ENCODE measurements around the gene SLC25A24.
"Not testable (repeated sequence)": the region's sequence is repeated elsewhere in the genome, so short reads cannot be mapped to it uniquely, and the experiment has no call there.

SLC25A24 gene

GRCh38 chr1:108223226-108223625, 23.1 kb upstream of the SLC25A24 start:
- not testable (repeated sequence) for H2BK120ac ChIP-seq (ENCODE audit: low read depth, low read length); H3K4me2 ChIP-seq (ENCODE audit: low read length, poor library complexity, severe bottlenecking); H3K36me3 ChIP-seq (ENCODE audit: control insufficient read depth in 1 of 2, insufficient read depth in 2 of 2, low read depth in 1 of 2, low read length in 2 of 2); H3K27ac ChIP-seq (ENCODE audit: low read length, poor library complexity, severe bottlenecking); H3K4ac ChIP-seq (ENCODE audit: low read depth in 1 of 2, low read length in 2 of 2); H2AK5ac ChIP-seq (ENCODE audit: low read length, severe bottlenecking); H3K9ac ChIP-seq (ENCODE audit: low read length); H3K27me3 ChIP-seq (ENCODE audit: control insufficient read depth in 1 of 2, insufficient read depth in 1 of 2, low read length in 2 of 2); H3K23ac ChIP-seq (ENCODE audit: low read length in 2 of 2); H3K4me3 ChIP-seq (ENCODE audit: insufficient read depth in 1 of 2, low read depth in 1 of 2, low read length in 2 of 2); H3K9me3 ChIP-seq (ENCODE audit: control insufficient read depth, low read length); H2AFZ ChIP-seq (ENCODE audit: low read depth, low read length); H3K4me1 ChIP-seq (ENCODE audit: control insufficient read depth, insufficient read depth, low read depth, low read length); H2BK15ac ChIP-seq (ENCODE audit: low read depth, poor library complexity, severe bottlenecking); H3K14ac ChIP-seq (ENCODE audit: low read length in 2 of 2); H3K18ac ChIP-seq (ENCODE audit: low read depth in 1 of 2, low read length in 2 of 2); H3K79me1 ChIP-seq (replicated peaks; ENCODE audit: low read length, poor library complexity, severe bottlenecking); H2BK5ac ChIP-seq (ENCODE audit: low read depth, low read length, poor library complexity, severe bottlenecking); DNase-seq; H2BK12ac ChIP-seq (ENCODE audit: low read length in 2 of 2); H4K8ac ChIP-seq (ENCODE audit: low read length); H4K91ac ChIP-seq (ENCODE audit: low read length)
- 89% methylated on average over 7 of the region's 7 CpGs for WGBS

GRCh38 chr1:108217515-108218174, 17.5 kb upstream of the SLC25A24 start:
- not testable (repeated sequence) for H3K4me2 ChIP-seq (ENCODE audit: low read length, poor library complexity, severe bottlenecking); H3K9me3 ChIP-seq (ENCODE audit: control insufficient read depth, low read length); H2BK15ac ChIP-seq (ENCODE audit: low read depth, poor library complexity, severe bottlenecking); H3K79me1 ChIP-seq (replicated peaks; ENCODE audit: low read length, poor library complexity, severe bottlenecking); H3K4ac ChIP-seq (ENCODE audit: low read depth in 1 of 2, low read length in 2 of 2); H3K23ac ChIP-seq (ENCODE audit: low read length in 2 of 2); H2AFZ ChIP-seq (ENCODE audit: low read depth, low read length); H4K8ac ChIP-seq (ENCODE audit: low read length); H2BK5ac ChIP-seq (ENCODE audit: low read depth, low read length, poor library complexity, severe bottlenecking); H3K36me3 ChIP-seq (ENCODE audit: control insufficient read depth in 1 of 2, insufficient read depth in 2 of 2, low read depth in 1 of 2, low read length in 2 of 2); H2BK120ac ChIP-seq (ENCODE audit: low read depth, low read length); H3K27ac ChIP-seq (ENCODE audit: low read length, poor library complexity, severe bottlenecking); H3K18ac ChIP-seq (ENCODE audit: low read depth in 1 of 2, low read length in 2 of 2); H3K4me1 ChIP-seq (ENCODE audit: control insufficient read depth, insufficient read depth, low read depth, low read length); H3K27me3 ChIP-seq (ENCODE audit: control insufficient read depth in 1 of 2, insufficient read depth in 1 of 2, low read length in 2 of 2); H3K4me3 ChIP-seq (ENCODE audit: insufficient read depth in 1 of 2, low read depth in 1 of 2, low read length in 2 of 2); H3K14ac ChIP-seq (ENCODE audit: low read length in 2 of 2); H3K9ac ChIP-seq (ENCODE audit: low read length); H2BK12ac ChIP-seq (ENCODE audit: low read length in 2 of 2); H2AK5ac ChIP-seq (ENCODE audit: low read length, severe bottlenecking); H4K91ac ChIP-seq (ENCODE audit: low read length); DNase-seq
- WGBS = 87% methylated on average over 5 of the region's 14 CpGs

DNA sequence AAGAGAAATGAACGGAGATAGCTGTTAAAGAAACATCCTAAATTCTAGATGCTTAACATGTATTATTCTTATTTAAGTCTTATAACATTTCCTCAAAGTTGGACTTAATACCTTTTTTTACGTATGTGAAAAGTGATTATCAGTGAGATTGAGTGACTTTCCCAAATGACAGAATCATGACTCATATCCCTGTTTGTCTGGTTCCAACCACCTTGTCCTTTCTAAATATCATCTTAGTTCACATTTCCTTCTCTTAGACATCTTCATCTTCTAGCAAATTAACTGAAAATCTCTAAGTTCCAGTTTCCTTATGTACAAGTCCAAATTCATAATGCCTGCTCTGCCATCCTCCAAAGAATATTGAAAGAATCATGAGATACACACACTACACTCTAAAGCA, 16.9 kb upstream of the SLC25A24 start:
- not testable (repeated sequence) for H3K4me1 ChIP-seq (ENCODE audit: control insufficient read depth, insufficient read depth, low read depth, low read length); H3K27ac ChIP-seq (ENCODE audit: low read length, poor library complexity, severe bottlenecking); H3K23ac ChIP-seq (ENCODE audit: low read length in 2 of 2); H3K36me3 ChIP-seq (ENCODE audit: control insufficient read depth in 1 of 2, insufficient read depth in 2 of 2, low read depth in 1 of 2, low read length in 2 of 2); H4K8ac ChIP-seq (ENCODE audit: low read length); H3K27me3 ChIP-seq (ENCODE audit: control insufficient read depth in 1 of 2, insufficient read depth in 1 of 2, low read length in 2 of 2); H2AFZ ChIP-seq (ENCODE audit: low read depth, low read length); H2AK5ac ChIP-seq (ENCODE audit: low read length, severe bottlenecking); H3K18ac ChIP-seq (ENCODE audit: low read depth in 1 of 2, low read length in 2 of 2); H4K91ac ChIP-seq (ENCODE audit: low read length); H3K4me2 ChIP-seq (ENCODE audit: low read length, poor library complexity, severe bottlenecking); H3K79me1 ChIP-seq (replicated peaks; ENCODE audit: low read length, poor library complexity, severe bottlenecking); H3K4ac ChIP-seq (ENCODE audit: low read depth in 1 of 2, low read length in 2 of 2); DNase-seq; H2BK15ac ChIP-seq (ENCODE audit: low read depth, poor library complexity, severe bottlenecking); H3K9ac ChIP-seq (ENCODE audit: low read length); H3K4me3 ChIP-seq (ENCODE audit: insufficient read depth in 1 of 2, low read depth in 1 of 2, low read length in 2 of 2); H3K9me3 ChIP-seq (ENCODE audit: control insufficient read depth, low read length); H2BK120ac ChIP-seq (ENCODE audit: low read depth, low read length); H3K14ac ChIP-seq (ENCODE audit: low read length in 2 of 2); H2BK5ac ChIP-seq (ENCODE audit: low read depth, low read length, poor library complexity, severe bottlenecking); H2BK12ac ChIP-seq (ENCODE audit: low read length in 2 of 2)
- WGBS = no CpG with 5 or more reads among the region's 2 CpGs

- H3K14ac ChIP-seq (ENCODE audit: low read length in 2 of 2); H2BK12ac ChIP-seq (ENCODE audit: low read length in 2 of 2); H3K18ac ChIP-seq (ENCODE audit: low read depth in 1 of 2, low read length in 2 of 2); H2AFZ ChIP-seq (ENCODE audit: low read depth, low read length); H3K4me3 ChIP-seq (ENCODE audit: insufficient read depth in 1 of 2, low read depth in 1 of 2, low read length in 2 of 2); H3K27ac ChIP-seq (ENCODE audit: low read length, poor library complexity, severe bottlenecking); H3K36me3 ChIP-seq (ENCODE audit: control insufficient read depth in 1 of 2, insufficient read depth in 2 of 2, low read depth in 1 of 2, low read length in 2 of 2); H3K79me1 ChIP-seq (replicated peaks; ENCODE audit: low read length, poor library complexity, severe bottlenecking); H2BK15ac ChIP-seq (ENCODE audit: low read depth, poor library complexity, severe bottlenecking); H3K9me3 ChIP-seq (ENCODE audit: control insufficient read depth, low read length); H2BK120ac ChIP-seq (ENCODE audit: low read depth, low read length); H4K91ac ChIP-seq (ENCODE audit: low read length); H2AK5ac ChIP-seq (ENCODE audit: low read length, severe bottlenecking); H3K23ac ChIP-seq (ENCODE audit: low read length in 2 of 2); H3K4me1 ChIP-seq (ENCODE audit: control insufficient read depth, insufficient read depth, low read depth, low read length); DNase-seq; H3K4me2 ChIP-seq (ENCODE audit: low read length, poor library complexity, severe bottlenecking); H2BK5ac ChIP-seq (ENCODE audit: low read depth, low read length, poor library complexity, severe bottlenecking); H3K4ac ChIP-seq (ENCODE audit: low read depth in 1 of 2, low read length in 2 of 2); H3K9ac ChIP-seq (ENCODE audit: low read length); H4K8ac ChIP-seq (ENCODE audit: low read length): not testable (repeated sequence)
- peaks cover 10% of the 10 kb centered on the region in 2 experiments for H3K27me3 ChIP-seq (ENCODE audit: control insufficient read depth in 1 of 2, insufficient read depth in 1 of 2, low read length in 2 of 2)
- no CpG with 5 or more reads among the region's 6 CpGs for WGBS
Observed at GRCh38 chr1:108216028-108216890, 16.1 kb upstream of the SLC25A24 start.

All from mesenchymal stem cell (in vitro differentiated cells and primary cell).